ENCODE results near the gene JTB.
"Not testable (repeated sequence)": the region's sequence is repeated elsewhere in the genome, so short reads cannot be mapped to it uniquely, and the experiment has no call there.

JTB gene

DNA sequence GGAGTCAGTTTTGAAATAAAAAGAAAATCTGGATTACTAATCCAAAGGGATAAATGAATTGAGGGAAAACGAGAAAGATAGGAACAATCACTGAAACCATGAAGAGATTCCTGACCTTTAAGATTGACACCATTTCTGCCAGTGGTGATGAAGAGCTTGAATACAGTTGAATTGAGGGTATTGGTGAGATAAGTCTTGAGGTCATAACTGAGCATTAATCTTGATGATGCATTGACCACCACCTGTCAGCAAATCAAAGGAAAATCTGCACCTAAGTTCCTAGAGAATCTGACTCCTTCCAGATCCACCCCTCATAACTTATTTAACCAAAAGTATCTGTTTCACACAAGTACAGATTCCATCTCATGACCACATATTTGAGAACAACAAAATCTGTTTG, 34.7 kb upstream of the JTB start:
- Histone ChIP-seq H3K27me3 (ENCODE audit: insufficient read depth, low read depth) (no peaks in the 10 kb centered on the region), H3K9ac (no peak overlapping the region), H4K20me1 (ENCODE audit: insufficient read depth) (no peaks in the 10 kb centered on the region), H3K4me1 (ENCODE audit: low read depth, poor library complexity, severe bottlenecking) (peaks cover 12% of the 10 kb centered on the region), H3K36me3 (ENCODE audit: insufficient read depth) (no peaks in the 10 kb centered on the region), H2AFZ (ENCODE audit: low read depth) (no peak overlapping the region), H3K4me2 (no peak overlapping the region), H3K4me3 (IDR thresholded peaks at IDR 0.05; ENCODE audit: insufficient read depth, low read depth, low read length) (no peak overlapping the region), H3K79me2 (ENCODE audit: insufficient read depth, low read depth) (no peaks in the 10 kb centered on the region), H3K27ac (no peak overlapping the region)
- TF ChIP-seq, protein P1, sequence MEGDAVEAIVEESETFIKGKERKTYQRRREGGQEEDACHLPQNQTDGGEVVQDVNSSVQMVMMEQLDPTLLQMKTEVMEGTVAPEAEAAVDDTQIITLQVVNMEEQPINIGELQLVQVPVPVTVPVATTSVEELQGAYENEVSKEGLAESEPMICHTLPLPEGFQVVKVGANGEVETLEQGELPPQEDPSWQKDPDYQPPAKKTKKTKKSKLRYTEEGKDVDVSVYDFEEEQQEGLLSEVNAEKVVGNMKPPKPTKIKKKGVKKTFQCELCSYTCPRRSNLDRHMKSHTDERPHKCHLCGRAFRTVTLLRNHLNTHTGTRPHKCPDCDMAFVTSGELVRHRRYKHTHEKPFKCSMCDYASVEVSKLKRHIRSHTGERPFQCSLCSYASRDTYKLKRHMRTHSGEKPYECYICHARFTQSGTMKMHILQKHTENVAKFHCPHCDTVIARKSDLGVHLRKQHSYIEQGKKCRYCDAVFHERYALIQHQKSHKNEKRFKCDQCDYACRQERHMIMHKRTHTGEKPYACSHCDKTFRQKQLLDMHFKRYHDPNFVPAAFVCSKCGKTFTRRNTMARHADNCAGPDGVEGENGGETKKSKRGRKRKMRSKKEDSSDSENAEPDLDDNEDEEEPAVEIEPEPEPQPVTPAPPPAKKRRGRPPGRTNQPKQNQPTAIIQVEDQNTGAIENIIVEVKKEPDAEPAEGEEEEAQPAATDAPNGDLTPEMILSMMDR (conservative IDR thresholded peaks at IDR 0.05; ENCODE audit: low read depth, low read length), result no peak

DNA sequence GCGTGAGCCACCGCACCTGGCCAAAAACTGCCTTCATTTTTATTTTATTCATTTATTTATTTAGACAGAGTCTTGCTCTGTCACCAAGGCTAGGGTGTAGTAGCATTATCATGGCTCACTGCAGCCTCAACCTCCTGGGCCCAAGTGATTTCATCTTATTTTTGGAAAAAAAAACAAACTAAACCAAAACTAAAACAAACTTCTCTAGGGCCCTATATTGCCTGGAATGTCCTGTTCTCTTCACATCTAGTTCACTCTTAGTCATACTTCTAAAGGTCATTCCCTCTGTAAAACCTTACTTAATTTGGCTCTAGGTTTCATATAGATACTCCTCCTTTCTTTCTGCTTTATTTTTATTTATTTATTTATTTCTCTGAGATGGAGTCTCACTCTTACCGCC, 28.7 kb upstream of the JTB start:
- TF ChIP-seq, protein P1 (conservative IDR thresholded peaks at IDR 0.05; ENCODE audit: low read depth, low read length), result no peak
- Histone ChIP-seq H3K27me3 (ENCODE audit: insufficient read depth, low read depth) (no peaks in the 10 kb centered on the region), H3K4me3 (IDR thresholded peaks at IDR 0.05; ENCODE audit: insufficient read depth, low read depth, low read length) (no peak overlapping the region), H3K4me1 (ENCODE audit: low read depth, poor library complexity, severe bottlenecking) (no peaks in the 10 kb centered on the region), H3K27ac (no peak overlapping the region), H3K4me2 (no peak overlapping the region), H3K79me2 (ENCODE audit: insufficient read depth, low read depth) (no peaks in the 10 kb centered on the region), H3K9ac (no peak overlapping the region), H4K20me1 (ENCODE audit: insufficient read depth) (no peaks in the 10 kb centered on the region), H2AFZ (ENCODE audit: low read depth) (no peak overlapping the region), H3K36me3 (ENCODE audit: insufficient read depth) (no peaks in the 10 kb centered on the region)

DNA sequence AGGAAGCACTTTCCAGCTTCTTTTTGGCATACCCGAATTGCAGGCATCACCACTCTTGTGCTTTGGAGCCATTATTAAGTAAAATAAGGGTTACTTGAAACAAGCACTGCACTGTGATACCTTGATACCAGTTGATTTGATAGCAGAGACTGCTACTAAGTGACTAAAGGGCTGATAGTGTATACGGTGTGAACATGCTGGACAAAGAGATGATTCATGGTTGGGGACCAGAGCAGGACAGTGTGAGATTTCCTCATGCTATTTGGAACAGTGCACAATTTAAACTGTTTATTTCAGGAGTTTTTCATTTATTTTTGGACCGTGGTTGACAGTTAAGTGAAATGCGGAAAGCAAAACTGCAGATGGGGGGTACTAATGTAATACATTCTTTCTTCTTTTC, 22.9 kb upstream of the JTB start:
- no peak overlapping the region for H3K4me3 ChIP-seq (IDR thresholded peaks at IDR 0.05; ENCODE audit: insufficient read depth, low read depth, low read length)
- H3K4me2 ChIP-seq, result no peak overlapping the region
- no peaks in the 10 kb centered on the region for H3K79me2 ChIP-seq (ENCODE audit: insufficient read depth, low read depth)
- H3K36me3 ChIP-seq (ENCODE audit: insufficient read depth), result no peaks in the 10 kb centered on the region
- H2AFZ ChIP-seq (ENCODE audit: low read depth), result no peak overlapping the region
- TF ChIP-seq, protein P1 (conservative IDR thresholded peaks at IDR 0.05; ENCODE audit: low read depth, low read length), result no peak
- H4K20me1 ChIP-seq (ENCODE audit: insufficient read depth), result no peaks in the 10 kb centered on the region
- no peaks in the 10 kb centered on the region for H3K27me3 ChIP-seq (ENCODE audit: insufficient read depth, low read depth)
- no peak overlapping the region for H3K27ac ChIP-seq
- no peak overlapping the region for H3K9ac ChIP-seq
- peaks cover 7% of the 10 kb centered on the region for H3K4me1 ChIP-seq (ENCODE audit: low read depth, poor library complexity, severe bottlenecking)

DNA sequence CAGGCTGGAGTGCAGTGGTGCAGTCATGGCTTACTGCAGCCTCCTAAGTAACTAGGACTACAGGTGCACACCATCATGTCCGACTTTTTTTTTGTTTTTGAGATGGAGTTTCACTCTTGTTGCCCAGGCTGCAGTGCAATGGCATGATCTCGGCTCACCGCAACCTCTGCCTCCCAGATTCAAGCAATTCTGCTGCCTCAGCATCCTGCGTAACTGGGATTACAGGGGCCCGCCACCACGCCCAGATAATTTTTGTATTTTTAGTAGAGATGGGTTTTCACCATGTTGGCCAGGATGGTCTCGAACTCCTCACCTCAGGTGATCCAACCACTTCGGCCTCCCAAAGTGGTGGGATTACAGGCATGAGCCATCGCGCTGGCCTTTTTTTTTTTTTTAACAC, 19.4 kb upstream of the JTB start:
- H3K27ac ChIP-seq; H3K9ac ChIP-seq; H3K4me2 ChIP-seq; H3K4me3 ChIP-seq (IDR thresholded peaks at IDR 0.05; ENCODE audit: insufficient read depth, low read depth, low read length); H4K20me1 ChIP-seq (ENCODE audit: insufficient read depth); H3K27me3 ChIP-seq (ENCODE audit: insufficient read depth, low read depth); H2AFZ ChIP-seq (ENCODE audit: low read depth): not testable (repeated sequence)
- Histone ChIP-seq H3K4me1 (ENCODE audit: low read depth, poor library complexity, severe bottlenecking) (peaks cover 21% of the 10 kb centered on the region), H3K36me3 (ENCODE audit: insufficient read depth) (peaks cover 11% of the 10 kb centered on the region; the same call in 1 of the 2 replicates), H3K79me2 (ENCODE audit: insufficient read depth, low read depth) (peaks cover 11% of the 10 kb centered on the region)

DNA sequence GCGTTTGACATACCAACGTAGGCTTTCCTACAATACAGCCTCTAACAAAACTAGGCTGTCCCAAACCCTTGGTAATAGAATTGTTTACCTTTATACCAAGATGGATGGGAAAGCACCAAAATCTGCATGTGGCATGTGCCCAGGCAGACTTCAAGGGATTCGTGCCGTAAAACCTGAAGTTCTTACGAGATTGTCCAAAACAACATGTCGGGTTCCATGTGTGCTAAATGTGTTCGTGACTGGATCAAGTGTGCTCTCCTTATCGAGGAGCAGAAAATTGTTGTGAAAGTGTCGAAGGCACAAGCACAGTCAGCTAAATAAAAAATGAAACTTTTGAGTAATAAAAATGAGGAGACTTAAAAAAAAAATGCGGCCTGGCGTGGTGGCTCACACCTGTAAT, 18.2 kb upstream of the JTB start:
- Histone ChIP-seq H3K4me2 (no peak overlapping the region), H3K4me1 (ENCODE audit: low read depth, poor library complexity, severe bottlenecking) (peaks cover 27% of the 10 kb centered on the region), H3K4me3 (IDR thresholded peaks at IDR 0.05; ENCODE audit: insufficient read depth, low read depth, low read length) (no peak overlapping the region), H3K27me3 (ENCODE audit: insufficient read depth, low read depth) (no peaks in the 10 kb centered on the region; the same call in 1 of the 2 replicates), H3K27ac (no peak overlapping the region; the same call in 1 of the 2 replicates), H3K79me2 (ENCODE audit: insufficient read depth, low read depth) (peaks cover 23% of the 10 kb centered on the region), H2AFZ (ENCODE audit: low read depth) (no peak overlapping the region), H4K20me1 (ENCODE audit: insufficient read depth) (no peaks in the 10 kb centered on the region), H3K9ac (no peak overlapping the region), H3K36me3 (ENCODE audit: insufficient read depth) (peaks cover 17% of the 10 kb centered on the region; the same call in 1 of the 2 replicates)
- TF ChIP-seq, protein P1 (conservative IDR thresholded peaks at IDR 0.05; ENCODE audit: low read depth, low read length), result no peak

Data from KMS-11 (cell line).